SK-N-MC (cell line): ENCODE data around the gene CAMK1D.

Experiments
- EZH2 ChIP-seq: fragments of 200-600 bp; sonication (generic); IDR thresholded peaks from one replicate; pipeline ENCODE4 v1.6.1; 2017; ENCODE audit warnings: antibody characterized with exemption
- FOXP2 ChIP-seq: optimal IDR thresholded peaks from 2 replicates; pipeline ENCODE3; 2011; ENCODE audit warnings: mild to moderate bottlenecking, moderate library complexity; ENCODE audit not compliant: insufficient read depth; ENCODE audit errors: extremely low read length, control extremely low read depth
- POLR2AphosphoS5 ChIP-seq: IDR thresholded peaks from 2 replicates; pipeline ENCODE4 v1.6.1; 2012; ENCODE audit warnings: mild to moderate bottlenecking, low read depth, low read length, borderline replicate concordance

DNA sequence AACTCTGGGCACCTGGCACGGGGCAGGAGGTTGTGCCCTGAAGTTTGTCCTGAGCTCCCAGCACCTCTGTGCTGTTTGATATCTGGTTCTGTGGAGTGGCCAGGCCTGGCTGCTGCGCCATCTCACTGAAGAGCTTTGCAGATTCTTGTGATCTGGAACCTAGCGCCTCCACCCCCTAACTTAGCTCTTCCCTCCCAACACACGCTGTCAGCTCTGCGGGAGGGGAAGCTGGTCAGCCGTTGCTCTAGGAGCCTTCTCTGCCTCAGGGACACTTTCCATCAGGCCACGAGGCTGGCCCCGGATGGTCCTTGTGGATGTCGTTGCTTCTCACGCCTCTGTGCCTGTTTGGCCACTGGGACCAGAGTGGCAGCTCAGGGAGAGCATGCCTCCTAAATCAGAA is 438.9 kb downstream of the CAMK1D start:
- TF ChIP-seq EZH2 (no peak), POLR2AphosphoS5 (no peak), FOXP2 (no peak)
